HG03060 (cell line): ENCODE results near the gene BBS7.

Source experiments
- ATAC-seq: cut with Tn5 transposase; IDR thresholded peaks from one replicate; pipeline ENCODE4 v1.9.1; 2021; ENCODE audit warnings: low read depth, moderate number of reproducible peaks; ENCODE audit not compliant: unreplicated experiment

Gene BBS7

GRCh38 chr4:121796283-121796682 is 74.0 kb downstream of the BBS7 start:
- ATAC-seq: no peak

- no peak for ATAC-seq
These were observed 75.6 kb downstream of the BBS7 start for GRCh38 chr4:121794505-121795188.

GRCh38 chr4:121792966-121793365 is 77.3 kb downstream of the BBS7 start:
- no peak for ATAC-seq

GRCh38 chr4:121791481-121791880 is 78.8 kb downstream of the BBS7 start:
- no peak for ATAC-seq

GRCh38 chr4:121790976-121791375 is 79.3 kb downstream of the BBS7 start:
- no peak for ATAC-seq

- ATAC-seq: no peak
These were observed 80.1 kb downstream of the BBS7 start for GRCh38 chr4:121789960-121790829.

GRCh38 chr4:121789455-121789854 is 80.8 kb downstream of the BBS7 start:
- ATAC-seq: no peak

GRCh38 chr4:121788896-121789295 is 81.4 kb downstream of the BBS7 start:
- peak; percentile 58 for ATAC-seq

- no peak for ATAC-seq
These were observed 84.1 kb downstream of the BBS7 start for GRCh38 chr4:121786221-121786620.

GRCh38 chr4:121785479-121785878 is 84.8 kb downstream of the BBS7 start:
- no peak for ATAC-seq

- no peak for ATAC-seq
These were observed 85.3 kb downstream of the BBS7 start for GRCh38 chr4:121784975-121785374.

GRCh38 chr4:121784401-121784800 is 85.9 kb downstream of the BBS7 start:
- no peak for ATAC-seq

- ATAC-seq: no peak
These were observed 87.1 kb downstream of the BBS7 start for GRCh38 chr4:121783210-121783609.

GRCh38 chr4:121778991-121779628 is 91.2 kb downstream of the BBS7 start:
- ATAC-seq: no peak

- no peak for ATAC-seq
These were observed 92.6 kb downstream of the BBS7 start for GRCh38 chr4:121777625-121778024.

GRCh38 chr4:121776610-121777401 is 93.5 kb downstream of the BBS7 start:
- no peak for ATAC-seq
